Parathyroid adenoma (tissue), 2 donors: Measurements from ENCODE around the gene DACT1.
A peak's percentile ranks its signal among the peaks of the same experiment; 100 is the strongest.

Experiments
- H2AFZ ChIP-seq: fragments of 300-600 bp; sonication (generic); one replicate; pipeline ENCODE4 v1.7.0; 2017; ENCODE audit warnings: antibody characterized with exemption, mild to moderate bottlenecking
- H3K27ac ChIP-seq: fragments of 300-600 bp; sonication (generic); one replicate; pipeline ENCODE4 v1.7.0; 2017
- H3K27me3 ChIP-seq: fragments of 300-600 bp; sonication (generic); one replicate; pipeline ENCODE4 v1.7.0; 2017; ENCODE audit warnings: low read length; ENCODE audit not compliant: control insufficient read depth, insufficient read depth
- H3K36me3 ChIP-seq: fragments of 300-600 bp; sonication (generic); one replicate; pipeline ENCODE4 v1.7.0; 2017; ENCODE audit warnings: low read length; ENCODE audit not compliant: control insufficient read depth, insufficient read depth
- H3K4me1 ChIP-seq: fragments of 300-600 bp; sonication (generic); one replicate; pipeline ENCODE4 v1.7.0; 2017; ENCODE audit warnings: control low read depth
- H3K4me2 ChIP-seq: fragments of 300-600 bp; sonication (generic); one replicate; pipeline ENCODE4 v1.7.0; 2017; ENCODE audit warnings: low read length
- H3K4me3 ChIP-seq: fragments of 300-600 bp; sonication (generic); one replicate; pipeline ENCODE4 v1.7.0; 2017; ENCODE audit warnings: low read depth, low read length
- H3K79me2 ChIP-seq: fragments of 300-600 bp; sonication (generic); one replicate; pipeline ENCODE4 v1.7.0; 2017; ENCODE audit warnings: control low read depth
- H3K9ac ChIP-seq: fragments of 300-600 bp; sonication (generic); one replicate; pipeline ENCODE4 v1.7.0; 2017; ENCODE audit warnings: mild to moderate bottlenecking
- H3K9me3 ChIP-seq: fragments of 300-600 bp; sonication (generic); one replicate; pipeline ENCODE4 v1.7.0; 2017; ENCODE audit warnings: low read length; ENCODE audit not compliant: control insufficient read depth
- TF ChIP-seq, protein P1 (sequence below): fragments of 300-600 bp; sonication (generic); IDR thresholded peaks from one replicate; pipeline ENCODE4 v1.7.0; 2017; ENCODE audit warnings: antibody characterized with exemption, mild to moderate bottlenecking
- donor health status: primary hyperparathyroidism.

The DACT1 gene

DNA sequence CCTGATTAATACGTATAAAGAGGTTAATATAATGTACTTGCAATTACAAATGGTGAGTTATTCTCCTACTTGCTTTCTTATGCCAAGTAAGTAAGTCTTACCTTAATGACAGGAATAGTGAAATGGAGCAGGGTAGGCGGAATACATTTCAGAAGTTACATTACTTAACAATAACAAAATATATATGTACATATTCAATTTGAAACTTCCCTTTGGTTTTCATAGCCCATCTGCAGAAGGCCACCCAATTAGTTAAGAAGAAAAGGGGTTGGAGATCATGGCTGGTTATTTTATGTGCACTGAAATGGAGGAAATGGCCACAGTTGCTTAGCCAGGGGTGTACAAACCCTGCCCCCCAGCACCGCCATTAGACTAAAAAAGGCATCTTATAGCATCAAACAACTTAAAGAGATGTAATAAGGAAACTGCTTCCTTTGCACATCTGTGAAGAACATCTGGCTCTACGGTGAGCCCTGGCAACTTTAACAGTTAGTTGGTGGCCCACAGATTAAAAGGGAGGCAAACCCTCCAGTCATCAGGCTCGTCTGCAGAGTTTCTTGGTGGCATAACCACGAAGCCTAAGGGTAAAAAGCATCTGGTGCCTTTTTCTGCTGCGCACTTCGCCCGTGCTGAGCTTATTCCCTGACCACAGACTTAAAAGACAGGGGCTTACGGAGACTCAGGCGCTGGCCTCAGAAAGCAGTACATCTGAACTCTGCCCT lies 38.8 kb upstream of the DACT1 start:
- Histone ChIP-seq H3K36me3 (no peaks in the 10 kb centered on the region), H3K9me3 (no peaks in the 10 kb centered on the region), H3K4me2 (no peak overlapping the region), H3K4me1 (no peaks in the 10 kb centered on the region), H3K27me3 (no peaks in the 10 kb centered on the region), H2AFZ (no peak overlapping the region), H3K4me3 (no peak overlapping the region), H3K79me2 (no peaks in the 10 kb centered on the region), H3K27ac (no peak overlapping the region), H3K9ac (no peak overlapping the region)
- TF ChIP-seq, protein P1, sequence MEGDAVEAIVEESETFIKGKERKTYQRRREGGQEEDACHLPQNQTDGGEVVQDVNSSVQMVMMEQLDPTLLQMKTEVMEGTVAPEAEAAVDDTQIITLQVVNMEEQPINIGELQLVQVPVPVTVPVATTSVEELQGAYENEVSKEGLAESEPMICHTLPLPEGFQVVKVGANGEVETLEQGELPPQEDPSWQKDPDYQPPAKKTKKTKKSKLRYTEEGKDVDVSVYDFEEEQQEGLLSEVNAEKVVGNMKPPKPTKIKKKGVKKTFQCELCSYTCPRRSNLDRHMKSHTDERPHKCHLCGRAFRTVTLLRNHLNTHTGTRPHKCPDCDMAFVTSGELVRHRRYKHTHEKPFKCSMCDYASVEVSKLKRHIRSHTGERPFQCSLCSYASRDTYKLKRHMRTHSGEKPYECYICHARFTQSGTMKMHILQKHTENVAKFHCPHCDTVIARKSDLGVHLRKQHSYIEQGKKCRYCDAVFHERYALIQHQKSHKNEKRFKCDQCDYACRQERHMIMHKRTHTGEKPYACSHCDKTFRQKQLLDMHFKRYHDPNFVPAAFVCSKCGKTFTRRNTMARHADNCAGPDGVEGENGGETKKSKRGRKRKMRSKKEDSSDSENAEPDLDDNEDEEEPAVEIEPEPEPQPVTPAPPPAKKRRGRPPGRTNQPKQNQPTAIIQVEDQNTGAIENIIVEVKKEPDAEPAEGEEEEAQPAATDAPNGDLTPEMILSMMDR: no peak

DNA sequence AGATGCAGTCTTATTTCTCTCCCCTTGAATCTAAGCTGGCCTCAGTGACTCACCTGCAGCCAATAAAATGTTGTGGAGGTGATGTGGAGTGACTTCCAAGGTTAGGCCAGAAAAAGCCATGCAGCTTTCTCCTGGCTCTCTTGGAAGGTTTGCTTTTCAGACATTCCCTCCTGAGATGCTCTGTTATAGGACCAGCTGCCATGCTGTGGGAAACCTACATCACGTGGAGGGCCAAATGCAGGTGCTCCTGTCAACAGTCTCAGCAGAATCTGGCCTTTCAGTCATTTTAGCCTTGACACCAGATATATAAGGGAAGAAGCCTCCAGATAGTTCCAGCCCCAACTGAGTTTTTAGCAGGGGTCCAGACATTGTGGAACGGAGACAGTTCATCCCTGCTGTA lies 38.1 kb upstream of the DACT1 start:
- Histone ChIP-seq H3K27ac (no peak overlapping the region), H3K36me3 (no peaks in the 10 kb centered on the region), H3K9me3 (no peaks in the 10 kb centered on the region), H3K9ac (no peak overlapping the region), H3K27me3 (no peaks in the 10 kb centered on the region), H3K4me3 (no peak overlapping the region), H3K79me2 (no peaks in the 10 kb centered on the region), H3K4me2 (no peak overlapping the region), H3K4me1 (no peaks in the 10 kb centered on the region), H2AFZ (no peak overlapping the region)
- TF ChIP-seq, protein P1: no peak

DNA sequence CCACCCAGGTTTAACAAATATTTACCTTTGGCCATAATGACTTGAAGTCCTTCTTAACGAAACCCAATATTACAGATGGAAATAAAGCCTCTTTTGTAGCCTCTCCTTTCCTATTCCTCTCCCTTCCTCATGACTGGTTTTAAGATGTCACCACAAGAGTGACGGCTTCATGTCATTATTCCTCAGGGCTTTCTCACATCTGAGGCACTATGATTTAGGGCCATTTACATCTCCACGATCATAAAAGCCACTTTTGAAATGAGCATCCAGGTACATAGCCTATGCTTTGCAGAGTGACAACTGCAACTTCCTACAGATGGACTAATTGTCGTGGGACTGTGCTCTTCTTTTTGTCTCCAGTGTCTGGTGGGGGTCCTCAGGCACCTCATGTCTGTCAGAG lies 32.3 kb upstream of the DACT1 start:
- Histone ChIP-seq H3K9ac (no peak overlapping the region), H3K4me2 (no peak overlapping the region), H3K79me2 (no peaks in the 10 kb centered on the region), H2AFZ (no peak overlapping the region), H3K9me3 (no peaks in the 10 kb centered on the region), H3K36me3 (no peaks in the 10 kb centered on the region), H3K27me3 (no peaks in the 10 kb centered on the region), H3K27ac (no peak overlapping the region), H3K4me3 (no peak overlapping the region), H3K4me1 (peaks cover 6% of the 10 kb centered on the region)
- TF ChIP-seq, protein P1: no peak

DNA sequence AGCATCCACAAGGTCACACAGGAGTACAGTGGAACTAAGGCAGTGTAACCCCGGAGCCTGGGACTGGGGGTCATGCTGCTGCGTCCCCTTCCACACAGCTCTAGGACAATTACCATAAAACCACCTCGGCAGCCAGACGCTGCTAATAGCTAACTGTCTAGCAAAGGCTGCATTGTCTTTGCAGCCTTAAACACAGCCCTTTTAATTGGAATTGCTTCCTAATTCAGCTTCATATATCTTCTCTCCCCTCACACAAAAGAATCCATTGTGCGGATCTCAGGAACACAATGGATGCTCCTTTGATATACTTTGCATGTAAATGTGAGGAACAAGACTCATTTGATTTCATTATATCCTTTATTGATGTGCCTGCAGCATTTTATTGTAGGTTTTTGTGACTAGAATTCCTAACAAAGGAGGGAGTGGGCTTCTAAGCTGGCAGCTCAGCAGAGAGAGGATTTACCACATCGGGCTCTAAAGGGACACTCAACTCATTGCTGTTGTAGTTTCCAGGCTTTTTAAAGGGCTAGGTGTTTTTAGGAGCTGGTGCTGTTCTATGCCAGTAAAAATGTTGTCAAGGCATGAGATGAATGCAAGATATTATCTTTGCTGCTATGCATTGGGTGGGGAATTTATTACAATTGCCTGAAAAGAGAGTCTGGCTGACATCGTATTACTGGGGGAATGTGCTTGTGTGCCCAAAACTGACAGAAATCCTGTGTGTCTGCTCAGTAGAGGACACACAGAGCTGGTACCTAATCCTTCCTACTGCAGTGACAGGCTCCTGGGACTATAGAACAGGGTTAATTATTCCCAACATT lies 30.4 kb upstream of the DACT1 start:
- H3K9me3 ChIP-seq: no peaks in the 10 kb centered on the region
- TF ChIP-seq, protein P1: no peak
- no peak overlapping the region for H3K4me2 ChIP-seq
- H3K9ac ChIP-seq: no peak overlapping the region
- no peak overlapping the region for H3K27ac ChIP-seq
- no peaks in the 10 kb centered on the region for H3K79me2 ChIP-seq
- H3K4me1 ChIP-seq: peaks cover 6% of the 10 kb centered on the region
- no peak overlapping the region for H3K4me3 ChIP-seq
- peak overlapping the region; percentile 47 for H2AFZ ChIP-seq
- H3K27me3 ChIP-seq: no peaks in the 10 kb centered on the region
- H3K36me3 ChIP-seq: no peaks in the 10 kb centered on the region
